Liver (tissue), 3 donors: ENCODE results near the gene KL.

Experiments used
- JUND ChIP-seq, 2 donors: IDR thresholded peaks; 2 replicates each; pipeline ENCODE4 v1.6.1; 2016; ENCODE audit warnings: antibody characterized with exemption in 2 of 2
- NR2F2 ChIP-seq: IDR thresholded peaks from 2 replicates; pipeline ENCODE4 v1.6.1; 2016; ENCODE audit warnings: antibody characterized with exemption
- RAD21 ChIP-seq, 2 donors: IDR thresholded peaks; 2 replicates each; pipeline ENCODE4 v1.6.1; 2016; ENCODE audit warnings: antibody characterized with exemption in 2 of 2, mild to moderate bottlenecking in 2 of 2
- SP1 ChIP-seq: IDR thresholded peaks from 2 replicates; pipeline ENCODE4 v1.6.1; 2018; ENCODE audit warnings: antibody characterized with exemption, mild to moderate bottlenecking
- YY1 ChIP-seq: IDR thresholded peaks from 2 replicates; pipeline ENCODE4 v1.6.1; 2016; ENCODE audit warnings: antibody characterized with exemption, mild to moderate bottlenecking
- TF ChIP-seq, protein P1 (sequence below): fragments of 150-350 bp; IDR thresholded peaks from 2 replicates; pipeline ENCODE4 v1.5.1; 2017; ENCODE audit warnings: improper control_type of control experiment, low read depth, low read length; ENCODE audit not compliant: missing input control
- TF ChIP-seq, protein P2 (sequence below): IDR thresholded peaks from 2 replicates; pipeline ENCODE4 v1.6.1; 2016; ENCODE audit warnings: antibody characterized with exemption
- TF ChIP-seq, protein P3 (sequence below): IDR thresholded peaks from 2 replicates; pipeline ENCODE4 v1.6.1; 2016; ENCODE audit warnings: antibody characterized with exemption, mild to moderate bottlenecking
- TF ChIP-seq, protein P4 (sequence below): IDR thresholded peaks from 2 replicates; pipeline ENCODE4 v1.6.1; 2016; ENCODE audit warnings: antibody characterized with exemption
- donor health status: healthy.
- donor health status: healthy.

DNA sequence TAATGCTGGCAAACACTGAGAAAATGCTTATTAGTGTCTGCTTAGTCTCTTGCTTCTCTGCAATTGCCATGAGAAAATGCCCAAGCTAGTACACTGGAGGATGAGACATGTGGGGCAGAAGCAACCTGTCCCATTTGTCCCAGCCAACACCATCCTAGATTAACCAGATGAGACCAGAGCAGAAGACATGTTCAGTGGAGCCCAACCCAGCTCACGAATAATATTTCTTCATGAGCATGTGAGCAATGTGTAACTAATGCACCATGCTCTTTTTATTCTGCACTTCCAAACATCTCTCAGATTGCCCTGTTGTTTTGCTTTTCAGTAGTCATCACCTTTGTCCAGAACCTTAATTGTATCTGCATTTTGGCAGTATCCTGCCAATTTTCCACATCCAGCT, 21.4 kb downstream of the KL start:
- TF ChIP-seq, protein P1, sequence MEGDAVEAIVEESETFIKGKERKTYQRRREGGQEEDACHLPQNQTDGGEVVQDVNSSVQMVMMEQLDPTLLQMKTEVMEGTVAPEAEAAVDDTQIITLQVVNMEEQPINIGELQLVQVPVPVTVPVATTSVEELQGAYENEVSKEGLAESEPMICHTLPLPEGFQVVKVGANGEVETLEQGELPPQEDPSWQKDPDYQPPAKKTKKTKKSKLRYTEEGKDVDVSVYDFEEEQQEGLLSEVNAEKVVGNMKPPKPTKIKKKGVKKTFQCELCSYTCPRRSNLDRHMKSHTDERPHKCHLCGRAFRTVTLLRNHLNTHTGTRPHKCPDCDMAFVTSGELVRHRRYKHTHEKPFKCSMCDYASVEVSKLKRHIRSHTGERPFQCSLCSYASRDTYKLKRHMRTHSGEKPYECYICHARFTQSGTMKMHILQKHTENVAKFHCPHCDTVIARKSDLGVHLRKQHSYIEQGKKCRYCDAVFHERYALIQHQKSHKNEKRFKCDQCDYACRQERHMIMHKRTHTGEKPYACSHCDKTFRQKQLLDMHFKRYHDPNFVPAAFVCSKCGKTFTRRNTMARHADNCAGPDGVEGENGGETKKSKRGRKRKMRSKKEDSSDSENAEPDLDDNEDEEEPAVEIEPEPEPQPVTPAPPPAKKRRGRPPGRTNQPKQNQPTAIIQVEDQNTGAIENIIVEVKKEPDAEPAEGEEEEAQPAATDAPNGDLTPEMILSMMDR = no peak
- TF ChIP-seq NR2F2 = no peak
- no peak for TF ChIP-seq YY1
- TF ChIP-seq, protein P2, sequence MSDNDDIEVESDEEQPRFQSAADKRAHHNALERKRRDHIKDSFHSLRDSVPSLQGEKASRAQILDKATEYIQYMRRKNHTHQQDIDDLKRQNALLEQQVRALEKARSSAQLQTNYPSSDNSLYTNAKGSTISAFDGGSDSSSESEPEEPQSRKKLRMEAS = no peak
- no peak for TF ChIP-seq JUND (IDR thresholded peaks at IDR 0.05)
- no peak for TF ChIP-seq RAD21 (IDR thresholded peaks at IDR 0.05)
- TF ChIP-seq SP1 = no peak
- TF ChIP-seq, protein P3, sequence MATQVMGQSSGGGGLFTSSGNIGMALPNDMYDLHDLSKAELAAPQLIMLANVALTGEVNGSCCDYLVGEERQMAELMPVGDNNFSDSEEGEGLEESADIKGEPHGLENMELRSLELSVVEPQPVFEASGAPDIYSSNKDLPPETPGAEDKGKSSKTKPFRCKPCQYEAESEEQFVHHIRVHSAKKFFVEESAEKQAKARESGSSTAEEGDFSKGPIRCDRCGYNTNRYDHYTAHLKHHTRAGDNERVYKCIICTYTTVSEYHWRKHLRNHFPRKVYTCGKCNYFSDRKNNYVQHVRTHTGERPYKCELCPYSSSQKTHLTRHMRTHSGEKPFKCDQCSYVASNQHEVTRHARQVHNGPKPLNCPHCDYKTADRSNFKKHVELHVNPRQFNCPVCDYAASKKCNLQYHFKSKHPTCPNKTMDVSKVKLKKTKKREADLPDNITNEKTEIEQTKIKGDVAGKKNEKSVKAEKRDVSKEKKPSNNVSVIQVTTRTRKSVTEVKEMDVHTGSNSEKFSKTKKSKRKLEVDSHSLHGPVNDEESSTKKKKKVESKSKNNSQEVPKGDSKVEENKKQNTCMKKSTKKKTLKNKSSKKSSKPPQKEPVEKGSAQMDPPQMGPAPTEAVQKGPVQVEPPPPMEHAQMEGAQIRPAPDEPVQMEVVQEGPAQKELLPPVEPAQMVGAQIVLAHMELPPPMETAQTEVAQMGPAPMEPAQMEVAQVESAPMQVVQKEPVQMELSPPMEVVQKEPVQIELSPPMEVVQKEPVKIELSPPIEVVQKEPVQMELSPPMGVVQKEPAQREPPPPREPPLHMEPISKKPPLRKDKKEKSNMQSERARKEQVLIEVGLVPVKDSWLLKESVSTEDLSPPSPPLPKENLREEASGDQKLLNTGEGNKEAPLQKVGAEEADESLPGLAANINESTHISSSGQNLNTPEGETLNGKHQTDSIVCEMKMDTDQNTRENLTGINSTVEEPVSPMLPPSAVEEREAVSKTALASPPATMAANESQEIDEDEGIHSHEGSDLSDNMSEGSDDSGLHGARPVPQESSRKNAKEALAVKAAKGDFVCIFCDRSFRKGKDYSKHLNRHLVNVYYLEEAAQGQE = no peak
- TF ChIP-seq, protein P4, sequence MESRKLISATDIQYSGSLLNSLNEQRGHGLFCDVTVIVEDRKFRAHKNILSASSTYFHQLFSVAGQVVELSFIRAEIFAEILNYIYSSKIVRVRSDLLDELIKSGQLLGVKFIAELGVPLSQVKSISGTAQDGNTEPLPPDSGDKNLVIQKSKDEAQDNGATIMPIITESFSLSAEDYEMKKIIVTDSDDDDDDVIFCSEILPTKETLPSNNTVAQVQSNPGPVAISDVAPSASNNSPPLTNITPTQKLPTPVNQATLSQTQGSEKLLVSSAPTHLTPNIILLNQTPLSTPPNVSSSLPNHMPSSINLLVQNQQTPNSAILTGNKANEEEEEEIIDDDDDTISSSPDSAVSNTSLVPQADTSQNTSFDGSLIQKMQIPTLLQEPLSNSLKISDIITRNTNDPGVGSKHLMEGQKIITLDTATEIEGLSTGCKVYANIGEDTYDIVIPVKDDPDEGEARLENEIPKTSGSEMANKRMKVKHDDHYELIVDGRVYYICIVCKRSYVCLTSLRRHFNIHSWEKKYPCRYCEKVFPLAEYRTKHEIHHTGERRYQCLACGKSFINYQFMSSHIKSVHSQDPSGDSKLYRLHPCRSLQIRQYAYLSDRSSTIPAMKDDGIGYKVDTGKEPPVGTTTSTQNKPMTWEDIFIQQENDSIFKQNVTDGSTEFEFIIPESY = no peak
